Neuron (in vitro differentiated cells): ENCODE data around the gene GIMAP8.
"Not testable (repeated sequence)": the region's sequence is repeated elsewhere in the genome, so short reads cannot be mapped to it uniquely, and the experiment has no call there.

Experiments
- H2AFZ ChIP-seq: one replicate; pipeline ENCODE4 v1.6.1; 2013; ENCODE audit warnings: low read depth, mild to moderate bottlenecking, inconsistent platforms, low read length, moderate library complexity
- H3K27me3 ChIP-seq: one replicate; pipeline ENCODE4 v1.6.1; 2013; ENCODE audit warnings: low read length; ENCODE audit not compliant: insufficient read depth
- H3K36me3 ChIP-seq: one replicate; pipeline ENCODE4 v1.6.1; 2013; ENCODE audit warnings: low read length; ENCODE audit not compliant: insufficient read depth
- H3K4me1 ChIP-seq: one replicate; pipeline ENCODE4 v1.6.1; 2013; ENCODE audit warnings: low read length; ENCODE audit not compliant: insufficient read depth
- H3K4me3 ChIP-seq: 2 replicates; pipeline ENCODE4 v1.5.1; 2013; ENCODE audit warnings: mild to moderate bottlenecking, low read length, moderate library complexity
- H3K9me3 ChIP-seq: one replicate; pipeline ENCODE4 v1.6.1; 2013; ENCODE audit warnings: low read length

Gene GIMAP8

GRCh38 chr7:150451833-150452461 lies 1.5 kb downstream of the GIMAP8 start:
- peaks cover 23% of the 10 kb centered on the region for H3K27me3 ChIP-seq
- H3K4me1 ChIP-seq: no peaks in the 10 kb centered on the region
- no peaks in the 10 kb centered on the region for H3K36me3 ChIP-seq
- no peak overlapping the region for H2AFZ ChIP-seq
- H3K4me3 ChIP-seq: no peak overlapping the region
- no peaks in the 10 kb centered on the region for H3K9me3 ChIP-seq

GRCh38 chr7:150453181-150453580 lies 2.8 kb downstream of the GIMAP8 start:
- no peaks in the 10 kb centered on the region for H3K36me3 ChIP-seq
- H3K9me3 ChIP-seq: no peaks in the 10 kb centered on the region
- no peak overlapping the region for H3K4me3 ChIP-seq

GRCh38 chr7:150453892-150454291 lies 3.5 kb downstream of the GIMAP8 start:
- no peak overlapping the region for H3K4me3 ChIP-seq
- no peaks in the 10 kb centered on the region for H3K9me3 ChIP-seq
- no peaks in the 10 kb centered on the region for H3K36me3 ChIP-seq
- no peak overlapping the region for H2AFZ ChIP-seq
- H3K4me1 ChIP-seq: no peaks in the 10 kb centered on the region
- peaks cover 23% of the 10 kb centered on the region for H3K27me3 ChIP-seq

More at GRCh38 chr7:150453181-150453580, 2.8 kb downstream of the GIMAP8 start:
- H2AFZ ChIP-seq: no peak overlapping the region
- H3K27me3 ChIP-seq: peaks cover 23% of the 10 kb centered on the region
- no peaks in the 10 kb centered on the region for H3K4me1 ChIP-seq

GRCh38 chr7:150457064-150457463 lies 6.6 kb downstream of the GIMAP8 start:
- H3K4me1 ChIP-seq, H3K36me3 ChIP-seq, H3K4me3 ChIP-seq, H2AFZ ChIP-seq, H3K27me3 ChIP-seq, H3K9me3 ChIP-seq: not testable (repeated sequence)

- no peaks in the 10 kb centered on the region for H3K9me3 ChIP-seq
- no peaks in the 10 kb centered on the region for H3K4me1 ChIP-seq
- no peaks in the 10 kb centered on the region for H3K36me3 ChIP-seq
- H2AFZ ChIP-seq: no peak overlapping the region
- no peak overlapping the region for H3K4me3 ChIP-seq
- H3K27me3 ChIP-seq: no peaks in the 10 kb centered on the region
Measured at GRCh38 chr7:150458235-150458634, 7.8 kb downstream of the GIMAP8 start.

- Histone ChIP-seq H3K36me3 (no peaks in the 10 kb centered on the region), H3K27me3 (no peaks in the 10 kb centered on the region)
Measured at GRCh38 chr7:150458756-150459155, 8.3 kb downstream of the GIMAP8 start.

GRCh38 chr7:150461520-150461919 lies 11.1 kb downstream of the GIMAP8 start:
- Histone ChIP-seq H3K9me3 (no peaks in the 10 kb centered on the region), H2AFZ (no peak overlapping the region), H3K4me3 (no peak overlapping the region), H3K36me3 (no peaks in the 10 kb centered on the region), H3K4me1 (no peaks in the 10 kb centered on the region), H3K27me3 (peaks cover 3% of the 10 kb centered on the region)

More at GRCh38 chr7:150458756-150459155, 8.3 kb downstream of the GIMAP8 start:
- H3K9me3 ChIP-seq: no peaks in the 10 kb centered on the region
- no peaks in the 10 kb centered on the region for H3K4me1 ChIP-seq
- no peak overlapping the region for H3K4me3 ChIP-seq
- no peak overlapping the region for H2AFZ ChIP-seq

GRCh38 chr7:150462413-150462812 lies 12.0 kb downstream of the GIMAP8 start:
- H2AFZ ChIP-seq: no peak overlapping the region

GRCh38 chr7:150463461-150463860 lies 13.0 kb downstream of the GIMAP8 start:
- Histone ChIP-seq H3K9me3 (no peaks in the 10 kb centered on the region), H3K27me3 (peaks cover 3% of the 10 kb centered on the region), H2AFZ (no peak overlapping the region), H3K4me3 (no peak overlapping the region), H3K4me1 (no peaks in the 10 kb centered on the region), H3K36me3 (no peaks in the 10 kb centered on the region)

More at GRCh38 chr7:150462413-150462812, 12.0 kb downstream of the GIMAP8 start:
- no peaks in the 10 kb centered on the region for H3K36me3 ChIP-seq
- no peaks in the 10 kb centered on the region for H3K9me3 ChIP-seq
- no peak overlapping the region for H3K4me3 ChIP-seq
- H3K27me3 ChIP-seq: peaks cover 3% of the 10 kb centered on the region
- no peaks in the 10 kb centered on the region for H3K4me1 ChIP-seq

GRCh38 chr7:150464962-150465361 lies 14.5 kb downstream of the GIMAP8 start:
- H3K9me3 ChIP-seq: no peaks in the 10 kb centered on the region
- H3K4me1 ChIP-seq: no peaks in the 10 kb centered on the region
- no peaks in the 10 kb centered on the region for H3K36me3 ChIP-seq
- H3K4me3 ChIP-seq: no peak overlapping the region
- H2AFZ ChIP-seq: no peak overlapping the region
- peaks cover 3% of the 10 kb centered on the region for H3K27me3 ChIP-seq

- Histone ChIP-seq H3K4me1 (no peaks in the 10 kb centered on the region), H2AFZ (no peak overlapping the region), H3K27me3 (peaks cover 3% of the 10 kb centered on the region), H3K9me3 (no peaks in the 10 kb centered on the region), H3K4me3 (no peak overlapping the region), H3K36me3 (no peaks in the 10 kb centered on the region)
Measured at GRCh38 chr7:150465414-150465813, 15.0 kb downstream of the GIMAP8 start.

- H3K4me1 ChIP-seq: no peaks in the 10 kb centered on the region
- no peaks in the 10 kb centered on the region for H3K36me3 ChIP-seq
- no peak overlapping the region for H2AFZ ChIP-seq
- no peak overlapping the region for H3K4me3 ChIP-seq
- H3K9me3 ChIP-seq: no peaks in the 10 kb centered on the region
- H3K27me3 ChIP-seq: peaks cover 3% of the 10 kb centered on the region
Measured at GRCh38 chr7:150466477-150466876, 16.0 kb downstream of the GIMAP8 start.

- no peak overlapping the region for H3K4me3 ChIP-seq
- no peak overlapping the region for H2AFZ ChIP-seq
- no peaks in the 10 kb centered on the region for H3K9me3 ChIP-seq
- H3K27me3 ChIP-seq: peaks cover 3% of the 10 kb centered on the region
- no peaks in the 10 kb centered on the region for H3K36me3 ChIP-seq
- no peaks in the 10 kb centered on the region for H3K4me1 ChIP-seq
Measured at GRCh38 chr7:150468241-150468640, 17.8 kb downstream of the GIMAP8 start.

- Histone ChIP-seq H3K4me1 (no peaks in the 10 kb centered on the region), H3K27me3 (no peaks in the 10 kb centered on the region), H3K36me3 (no peaks in the 10 kb centered on the region), H3K9me3 (no peaks in the 10 kb centered on the region), H3K4me3 (no peak overlapping the region), H2AFZ (no peak overlapping the region)
Measured at GRCh38 chr7:150471886-150472285, 21.5 kb downstream of the GIMAP8 start.
